COR-L47 (cell line): ENCODE data around the gene GTF2H4.

Experiments
- DNase-seq: peaks from one replicate; lab custom pipeline; 2025; lab: John Stamatoyannopoulos, UW

Gene GTF2H4

DNA sequence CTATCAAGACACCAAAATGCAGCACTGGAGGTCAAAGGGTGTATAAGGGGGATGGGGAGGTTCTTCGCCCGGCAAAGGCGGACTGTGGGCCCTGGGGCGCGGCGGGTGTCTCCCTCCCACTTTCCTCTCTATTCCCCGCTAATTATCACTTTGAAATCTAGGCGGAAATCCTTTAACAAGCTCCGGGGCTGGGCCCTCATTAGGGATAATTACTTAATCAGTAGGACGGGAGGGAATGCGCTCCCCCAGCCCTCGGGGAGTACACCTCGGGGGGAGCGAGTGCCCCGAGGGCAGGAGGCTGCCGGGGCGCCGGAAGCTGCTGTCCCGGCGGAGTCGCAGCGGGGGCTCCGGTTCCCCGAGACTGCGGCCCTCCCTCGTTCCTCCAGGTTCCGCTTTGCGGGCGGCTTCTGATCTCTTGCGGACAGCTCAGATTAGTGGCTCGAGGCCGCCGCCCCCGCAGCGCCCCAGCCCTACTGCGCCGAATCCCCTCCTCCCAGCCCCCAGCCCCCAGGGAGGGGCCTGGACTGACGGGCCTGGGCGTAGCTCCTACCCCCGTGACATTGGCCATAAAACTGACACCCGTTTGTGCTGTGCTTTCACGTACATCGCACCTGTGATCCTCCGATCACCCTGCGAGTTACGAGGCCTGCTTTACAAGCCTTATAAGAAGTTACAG, 47.5 kb downstream of the GTF2H4 start:
- peak; percentile 75 for DNase-seq

DNA sequence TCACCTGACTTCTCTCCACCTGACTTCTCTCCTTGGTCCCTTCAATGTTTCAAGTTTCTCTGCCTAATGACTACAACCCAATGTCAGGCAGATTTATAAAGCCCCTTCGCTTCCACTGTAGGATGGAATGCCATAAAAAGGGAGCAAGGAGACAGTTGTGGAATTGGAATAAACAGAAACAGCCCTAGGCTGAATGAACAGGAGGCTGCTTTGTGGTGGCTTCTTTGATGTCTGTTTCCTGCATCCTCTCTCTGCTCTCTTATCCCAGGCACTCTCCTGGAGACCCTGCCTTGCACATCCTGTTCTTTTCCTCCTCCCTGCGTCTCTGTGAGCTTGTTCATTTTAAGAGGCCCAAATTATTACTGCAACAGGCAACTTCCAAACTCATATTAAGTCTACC, 49.7 kb downstream of the GTF2H4 start:
- no peak for DNase-seq

- no peak for DNase-seq
Measured at GRCh38 chr6:30960907-30961673, 53.1 kb downstream of the GTF2H4 start.

GRCh38 chr6:30962716-30963115, 54.7 kb downstream of the GTF2H4 start:
- no peak for DNase-seq

DNA sequence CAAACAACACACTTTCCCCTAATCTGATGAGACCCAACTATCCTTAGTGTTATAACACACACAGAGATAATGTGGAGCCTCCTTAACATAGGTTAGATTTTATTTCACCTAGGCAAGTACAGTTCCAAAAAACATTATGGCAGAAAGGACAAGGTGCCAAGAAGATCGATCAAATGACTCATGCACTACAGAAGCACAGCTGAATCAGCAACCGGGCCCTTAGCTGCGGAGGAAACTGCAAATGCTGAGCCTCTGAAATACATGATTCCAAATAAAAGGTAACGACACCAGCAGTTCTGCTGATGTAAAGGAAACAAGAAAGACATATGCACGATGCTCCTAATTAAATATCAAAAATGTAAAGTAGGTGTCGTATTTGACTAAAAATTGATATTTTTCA, 55.6 kb downstream of the GTF2H4 start:
- DNase-seq: no peak
